Measurements from ENCODE around the gene HHLA2. TPM values are rescaled to one million over a fixed set of nuclear protein-coding genes. Genes with fewer than 3 reads are reported as not detected.

Gene HHLA2
- total RNA-seq, 2 experiments from 2014 or later = 1.1 to 1.3 TPM

DNA sequence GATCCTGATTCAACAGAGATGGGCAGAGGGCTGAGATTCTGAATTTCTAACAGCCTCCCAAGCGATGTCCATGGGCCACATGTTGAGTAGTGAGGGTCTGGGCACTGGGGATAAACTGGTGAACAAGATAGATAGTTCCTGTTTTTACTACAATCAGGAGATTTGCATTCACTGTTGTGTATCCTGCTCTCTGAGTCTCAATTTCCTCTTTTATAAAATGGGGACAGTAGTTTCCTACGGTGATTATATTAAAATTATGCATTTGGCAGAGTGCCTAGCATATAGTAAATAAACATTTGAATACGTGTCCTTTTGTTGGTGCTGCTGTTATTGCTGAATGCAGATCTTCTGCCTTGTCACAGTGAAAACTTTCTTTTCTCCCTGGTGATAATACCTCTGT lies 111.5 kb downstream of the HHLA2 start:
- Mint-ChIP-seq H3K4me3 (no peak overlapping the region), H3K27ac (no peak overlapping the region), H3K36me3 (no peaks in the 10 kb centered on the region), H3K4me1 (peaks cover 7% of the 10 kb centered on the region), H3K9me3 (no peaks in the 10 kb centered on the region), H3K27me3 (peaks cover under 1% of the 10 kb centered on the region)
- DNase-seq = no peak

GRCh38 chr3:108408883-108409799 lies 112.8 kb downstream of the HHLA2 start:
- Mint-ChIP-seq H3K4me3 (no peak overlapping the region), H3K27me3 (peaks cover 3% of the 10 kb centered on the region), H3K27ac (no peak overlapping the region), H3K36me3 (no peaks in the 10 kb centered on the region), H3K9me3 (no peaks in the 10 kb centered on the region), H3K4me1 (peaks cover 8% of the 10 kb centered on the region)
- DNase-seq = no peak

- Mint-ChIP-seq H3K4me1 (peaks cover 8% of the 10 kb centered on the region), H3K9me3 (no peaks in the 10 kb centered on the region), H3K36me3 (no peaks in the 10 kb centered on the region), H3K27me3 (peaks cover 3% of the 10 kb centered on the region), H3K4me3 (no peak overlapping the region), H3K27ac (no peak overlapping the region)
- no peak for DNase-seq
These were observed 113.4 kb downstream of the HHLA2 start for GRCh38 chr3:108409800-108410178.

DNA sequence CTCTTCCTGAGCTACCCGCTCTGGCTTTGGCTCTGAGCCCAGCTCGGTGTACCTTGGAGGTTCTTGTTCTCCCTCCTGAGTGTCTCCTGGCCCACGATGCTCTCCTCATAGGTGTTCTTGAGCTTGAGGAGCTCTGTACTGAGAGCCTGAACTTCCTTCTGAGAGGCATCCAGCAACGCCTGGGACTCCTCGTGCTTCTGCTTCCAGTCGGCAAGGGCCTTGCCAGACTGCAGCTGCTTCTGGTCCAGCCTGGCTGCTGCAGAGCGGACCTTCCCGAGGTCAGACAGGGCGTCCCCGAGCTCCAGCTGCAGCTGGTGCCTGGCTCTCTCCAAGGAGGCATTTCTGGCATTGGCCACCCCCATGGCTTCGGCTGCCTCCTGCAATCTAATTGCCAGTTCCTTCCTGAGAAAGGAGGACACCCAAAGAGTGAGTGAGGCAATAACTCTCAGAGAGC lies 114.2 kb downstream of the HHLA2 start:
- H3K27me3 Mint-ChIP-seq = peaks cover 3% of the 10 kb centered on the region
- H3K4me1 Mint-ChIP-seq = peaks cover 9% of the 10 kb centered on the region
- H3K9me3 Mint-ChIP-seq = no peaks in the 10 kb centered on the region
- H3K36me3 Mint-ChIP-seq = no peaks in the 10 kb centered on the region
- H3K27ac Mint-ChIP-seq = no peak overlapping the region
- DNase-seq = no peak
- H3K4me3 Mint-ChIP-seq = no peak overlapping the region

DNA sequence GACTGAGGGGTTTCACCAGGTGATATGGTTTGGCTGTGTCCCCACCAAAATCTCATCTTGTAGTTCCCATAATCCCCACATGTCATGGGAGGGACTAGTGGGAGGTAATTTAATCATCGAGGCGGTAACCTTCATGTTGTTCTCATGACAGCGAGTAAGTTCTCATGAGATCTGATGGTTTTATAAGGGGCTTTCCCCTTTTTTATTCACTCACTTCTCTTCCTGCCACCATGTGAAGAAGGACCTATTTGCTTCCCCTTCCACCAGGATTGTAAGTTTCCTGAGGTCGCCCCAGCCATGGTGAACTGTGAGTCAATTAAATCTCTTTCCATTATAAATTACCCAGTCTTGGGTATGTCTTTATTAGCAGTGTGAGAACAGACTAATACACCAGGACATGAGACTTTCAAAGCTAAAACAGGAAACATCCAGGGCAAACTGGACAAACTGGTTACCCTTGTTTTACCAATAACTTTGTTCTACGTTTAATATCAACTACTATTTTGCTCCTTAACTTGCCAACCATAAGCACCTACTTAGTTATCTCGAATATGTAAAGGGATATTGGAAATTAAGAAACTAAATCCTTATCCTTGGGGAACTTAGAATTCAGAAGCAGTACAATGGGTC lies 115.9 kb downstream of the HHLA2 start:
- H3K9me3 Mint-ChIP-seq = no peaks in the 10 kb centered on the region
- DNase-seq = no peak
- peaks cover 15% of the 10 kb centered on the region for H3K4me1 Mint-ChIP-seq
- no peak overlapping the region for H3K27ac Mint-ChIP-seq
- H3K4me3 Mint-ChIP-seq = no peak overlapping the region
- peaks cover 3% of the 10 kb centered on the region for H3K27me3 Mint-ChIP-seq
- no peaks in the 10 kb centered on the region for H3K36me3 Mint-ChIP-seq

DNA sequence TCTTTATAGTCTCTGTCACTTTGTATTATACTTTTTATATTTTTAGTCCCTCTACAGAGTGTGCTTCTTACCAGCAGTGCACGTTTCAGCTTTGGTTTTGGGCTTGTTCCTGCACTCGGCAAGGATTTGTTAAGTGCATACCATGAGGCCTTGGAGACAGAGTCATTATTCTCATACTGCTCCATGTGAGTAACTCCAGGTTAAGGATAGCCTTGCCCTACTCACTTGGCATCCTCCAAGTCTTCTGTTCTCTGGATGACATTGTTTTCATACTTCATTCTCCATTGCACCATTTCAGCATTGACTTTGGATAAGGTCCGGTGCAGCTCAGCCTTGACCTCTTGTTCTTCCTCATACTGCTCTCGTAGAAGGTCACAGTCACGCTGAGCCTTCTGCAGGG lies 117.7 kb downstream of the HHLA2 start:
- peaks cover 15% of the 10 kb centered on the region for H3K4me1 Mint-ChIP-seq
- no peak for DNase-seq
- no peak overlapping the region for H3K4me3 Mint-ChIP-seq
- H3K36me3 Mint-ChIP-seq = no peaks in the 10 kb centered on the region
- peaks cover 3% of the 10 kb centered on the region for H3K27me3 Mint-ChIP-seq
- no peak overlapping the region for H3K27ac Mint-ChIP-seq
- no peaks in the 10 kb centered on the region for H3K9me3 Mint-ChIP-seq

DNA sequence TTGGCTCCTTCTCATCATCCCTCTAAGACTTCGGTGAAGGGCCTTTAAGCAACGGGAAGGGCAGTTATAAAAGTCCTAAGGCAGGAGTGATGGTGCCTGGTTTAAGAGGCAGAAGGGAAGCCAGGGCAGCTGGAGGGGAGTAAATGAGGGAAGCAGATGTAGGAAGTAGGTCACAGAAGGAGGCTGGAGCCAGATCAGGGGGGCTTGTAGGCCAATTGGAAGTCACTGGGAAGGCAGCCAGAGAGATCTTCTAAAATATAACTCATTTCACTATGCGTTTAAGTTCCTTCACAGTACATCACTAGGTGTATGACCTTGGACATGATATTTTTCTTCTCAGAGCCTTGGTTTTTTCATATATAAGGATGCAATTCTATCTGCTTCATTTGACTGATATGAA lies 119.3 kb downstream of the HHLA2 start:
- H3K36me3 Mint-ChIP-seq = no peaks in the 10 kb centered on the region
- H3K4me1 Mint-ChIP-seq = peaks cover 15% of the 10 kb centered on the region
- H3K27ac Mint-ChIP-seq = no peak overlapping the region
- H3K9me3 Mint-ChIP-seq = no peaks in the 10 kb centered on the region
- peaks cover 3% of the 10 kb centered on the region for H3K27me3 Mint-ChIP-seq
- DNase-seq = no peak
- no peak overlapping the region for H3K4me3 Mint-ChIP-seq

DNA sequence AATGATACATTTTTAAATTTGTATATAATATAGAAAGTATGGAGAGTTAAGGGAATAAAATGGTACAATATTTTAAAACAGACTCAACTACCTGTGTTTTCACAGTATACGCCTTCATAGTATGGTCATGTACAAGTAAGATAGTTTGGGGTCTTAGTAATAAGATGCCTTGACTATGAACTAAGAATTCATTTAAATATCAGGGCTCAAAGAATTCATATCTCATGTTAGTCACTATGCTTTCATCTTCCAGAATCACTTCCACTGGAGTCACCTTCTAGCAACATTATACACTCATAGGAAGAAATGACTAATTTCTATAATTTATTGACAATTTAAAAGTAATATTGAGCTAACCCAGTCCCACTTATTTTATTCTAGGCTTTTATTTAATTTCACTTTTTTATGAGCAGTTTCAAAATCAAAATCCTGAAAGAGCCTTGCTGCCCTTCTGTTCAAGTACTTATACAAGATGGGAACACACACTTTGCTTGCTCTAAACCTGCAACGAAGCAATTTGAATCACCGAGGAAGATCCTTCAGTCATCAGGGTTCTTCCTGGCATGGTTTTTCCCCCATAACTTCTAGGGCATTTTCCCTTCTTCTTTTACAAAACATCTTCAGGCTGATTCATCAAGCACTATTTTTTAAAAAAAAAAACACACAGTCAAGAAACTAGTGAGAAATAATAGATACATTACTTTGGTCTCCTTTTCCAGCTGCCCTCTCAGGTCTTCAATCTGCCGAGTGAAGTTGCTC lies 119.9 kb downstream of the HHLA2 start:
- H3K4me1 Mint-ChIP-seq = peaks cover 15% of the 10 kb centered on the region
- no peak overlapping the region for H3K27ac Mint-ChIP-seq
- no peak for DNase-seq
- no peak overlapping the region for H3K4me3 Mint-ChIP-seq
- no peaks in the 10 kb centered on the region for H3K9me3 Mint-ChIP-seq
- peaks cover 3% of the 10 kb centered on the region for H3K27me3 Mint-ChIP-seq
- H3K36me3 Mint-ChIP-seq = no peaks in the 10 kb centered on the region

- Mint-ChIP-seq H3K4me3 (no peak overlapping the region), H3K4me1 (peaks cover 12% of the 10 kb centered on the region), H3K27me3 (no peaks in the 10 kb centered on the region), H3K27ac (no peak overlapping the region), H3K36me3 (no peaks in the 10 kb centered on the region), H3K9me3 (no peaks in the 10 kb centered on the region)
- no peak for DNase-seq
These were observed 124.6 kb downstream of the HHLA2 start for GRCh38 chr3:108420926-108421325.

Other genes starting within 250 kb of the HHLA2 start
- gene CD47, start 205.5 kb upstream of the HHLA2 start, total RNA-seq = 10 to 100 TPM; 84.7 to 85.2 TPM
- 10 to 100 TPM; 34.9 to 35.3 TPM for gene IFT57, start 74.1 kb upstream of the HHLA2 start, total RNA-seq
- gene MYH15, start 214.0 kb downstream of the HHLA2 start, total RNA-seq = under 1 TPM; 0.14 TPM